ENCODE data around the gene CDK10.
"Not testable (repeated sequence)": the region's sequence is repeated elsewhere in the genome, so short reads cannot be mapped to it uniquely, and the experiment has no call there.

The CDK10 gene

GRCh38 chr16:89695875-89696669 is 9.6 kb downstream of the CDK10 start:
- DNase-seq (ENCODE audit: low read depth in 2 of 2), result no peak

- no peak for DNase-seq (ENCODE audit: low read depth in 2 of 2)
These were observed 10.2 kb downstream of the CDK10 start for GRCh38 chr16:89696670-89697128.

- DNase-seq (ENCODE audit: low read depth in 2 of 2), result no peak
These were observed 10.7 kb downstream of the CDK10 start for GRCh38 chr16:89697161-89697615.

DNA sequence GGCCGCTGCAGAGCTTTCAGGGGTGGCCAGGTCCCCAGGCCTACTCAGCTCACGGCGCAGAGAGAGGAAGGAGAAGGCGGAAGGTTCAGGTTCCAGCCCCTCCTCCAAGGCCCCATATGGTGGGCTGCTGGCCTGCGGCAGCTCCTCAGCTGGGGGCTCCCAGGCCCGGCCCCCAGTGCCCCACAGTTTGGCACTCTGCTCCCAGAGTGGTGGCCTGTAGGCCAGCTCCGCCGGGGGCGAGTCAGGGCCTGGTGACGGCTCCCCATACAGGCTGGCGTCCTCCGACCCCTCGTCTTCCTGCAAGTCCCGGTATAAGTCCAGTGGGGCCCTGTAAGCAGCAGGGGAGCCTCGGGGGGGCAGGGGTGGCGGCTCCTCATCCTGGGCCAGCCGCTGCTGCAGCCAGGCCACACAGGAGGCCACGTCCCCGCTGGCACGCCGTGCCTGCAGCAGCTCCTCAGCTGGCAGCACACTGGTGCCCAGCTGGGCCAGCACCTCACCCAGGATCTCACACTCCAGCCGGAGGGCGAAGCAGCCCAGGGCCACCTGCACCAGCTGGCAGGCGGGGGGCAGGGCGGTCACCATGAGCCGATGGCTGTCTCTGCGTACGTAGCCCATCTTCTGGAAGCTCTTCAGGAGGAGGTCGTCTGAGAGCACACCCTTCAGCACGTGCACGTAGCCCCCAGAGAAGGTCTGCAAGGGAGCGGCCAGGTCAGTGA is 11.3 kb downstream of the CDK10 start:
- no peak for DNase-seq (ENCODE audit: low read depth in 2 of 2)

GRCh38 chr16:89698717-89699116 is 12.2 kb downstream of the CDK10 start:
- DNase-seq (ENCODE audit: low read depth in 2 of 2), result not testable (repeated sequence)

DNA sequence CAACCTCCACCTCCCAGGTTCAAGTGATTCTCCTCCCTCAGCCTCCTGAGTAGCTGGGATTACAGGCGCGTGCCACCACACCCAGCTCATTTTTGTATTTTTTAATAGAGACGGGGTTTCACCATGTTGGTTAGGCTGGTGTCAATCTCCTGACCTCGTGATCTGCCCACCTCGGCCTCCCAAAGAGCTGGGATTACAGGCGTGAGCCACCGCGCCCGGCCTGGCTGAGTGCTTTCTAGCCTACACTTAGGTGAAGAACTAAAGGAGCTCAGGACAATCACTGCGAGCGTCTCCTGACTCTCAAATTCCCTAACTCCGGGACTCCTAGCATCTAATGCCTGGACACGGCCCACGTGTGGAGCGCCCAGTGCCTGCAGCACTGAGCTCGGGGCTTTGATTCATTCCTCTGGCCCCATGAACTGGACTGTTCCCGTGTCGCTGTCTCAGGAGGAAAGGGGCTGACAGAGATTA is 13.2 kb downstream of the CDK10 start:
- DNase-seq (ENCODE audit: low read depth in 2 of 2), result not testable (repeated sequence)

- DNase-seq (ENCODE audit: low read depth in 2 of 2), result peak; percentile 89 to 96
These were observed 13.7 kb downstream of the CDK10 start for GRCh38 chr16:89700100-89700648.

- no peak for DNase-seq (ENCODE audit: low read depth in 2 of 2)
These were observed 14.3 kb downstream of the CDK10 start for GRCh38 chr16:89700649-89701424.

GRCh38 chr16:89701425-89702406 is 15.2 kb downstream of the CDK10 start, which contains the start of gene SPATA2L:
Gene SPATA2L, minus strand, starts transcription at chr16:89701705. Its CDS starts 473 bp downstream, at chr16:89701232.
- DNase-seq (ENCODE audit: low read depth in 2 of 2), result peak; percentile 95 to 99

GRCh38 chr16:89704281-89704680 is 17.8 kb downstream of the CDK10 start:
- no peak for DNase-seq (ENCODE audit: low read depth in 2 of 2)

GRCh38 chr16:89705006-89705405 is 18.5 kb downstream of the CDK10 start:
- DNase-seq (ENCODE audit: low read depth in 2 of 2), result no peak

GRCh38 chr16:89706518-89707260 is 20.2 kb downstream of the CDK10 start:
- no peak for DNase-seq (ENCODE audit: low read depth in 2 of 2)

DNA sequence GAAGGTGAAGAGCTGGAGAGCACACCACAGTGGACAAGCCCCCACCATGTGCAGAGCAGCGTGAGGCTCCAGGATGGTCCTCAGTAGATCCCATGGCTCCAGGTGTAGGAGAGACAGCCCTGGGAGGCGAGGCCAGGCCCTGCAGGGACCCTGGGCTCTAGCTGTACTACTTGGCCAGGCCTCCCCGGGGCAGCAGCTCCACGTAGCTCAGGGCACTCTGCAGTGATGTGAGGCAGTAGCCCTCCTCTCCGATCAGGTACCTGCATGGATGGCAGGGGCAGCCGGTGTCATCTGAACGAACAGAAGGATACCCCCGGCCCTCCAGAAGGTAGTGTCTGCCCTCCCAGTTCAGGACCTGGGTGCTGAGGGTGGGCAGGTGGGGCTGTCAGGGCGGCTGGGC is 21.2 kb downstream of the CDK10 start:
- no peak for DNase-seq (ENCODE audit: low read depth in 2 of 2)

- DNase-seq (ENCODE audit: low read depth in 2 of 2), result no peak
These were observed 22.0 kb downstream of the CDK10 start for GRCh38 chr16:89708481-89708931.

DNA sequence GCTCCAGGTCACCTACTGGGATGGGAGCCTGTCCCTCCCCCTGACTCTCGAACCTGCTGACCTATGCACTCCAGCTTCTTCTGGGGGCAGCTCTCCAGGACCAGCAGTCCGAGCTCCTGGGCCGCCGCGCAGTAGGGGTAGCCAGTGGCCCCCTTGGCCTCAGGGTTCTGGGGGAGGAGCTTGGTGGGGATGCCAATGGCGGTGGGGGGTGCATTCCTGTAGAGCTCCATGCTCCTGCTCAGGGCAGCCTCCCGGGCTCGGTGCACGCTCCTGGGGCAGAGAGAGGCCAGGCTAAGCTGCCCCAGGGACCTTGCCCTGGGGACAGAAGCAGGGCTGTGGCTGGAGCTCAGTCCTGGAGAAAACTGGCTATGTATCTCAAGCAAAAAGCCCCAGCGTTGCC is 22.7 kb downstream of the CDK10 start:
- no peak for DNase-seq (ENCODE audit: low read depth in 2 of 2)

- DNase-seq (ENCODE audit: low read depth in 2 of 2), result no peak
These were observed 23.4 kb downstream of the CDK10 start for GRCh38 chr16:89709716-89710432.

- no peak for DNase-seq (ENCODE audit: low read depth in 2 of 2)
These were observed 24.4 kb downstream of the CDK10 start for GRCh38 chr16:89710709-89711564.

Measured in stimulated activated CD4-positive, alpha-beta T cell treated with anti-CD3 and anti-CD28 coated beads, Interleukin-1b, Interleukin-23, amount 100 ng/mL, for 1 hour (primary cell).